GM12878 (cell line): Measurements from ENCODE around the gene ALDH1A3.

Experiments used
- CBX5 ChIP-seq: sonication (generic); IDR thresholded peaks from 2 replicates; pipeline ENCODE4 v1.6.1; 2016; ENCODE audit warnings: low read depth, moderate library complexity, mild to moderate bottlenecking, inconsistent platforms
- CTCF ChIP-seq, 3 experiments: IDR thresholded peaks in 2 of 3; conservative IDR thresholded peaks in 1 of 3; 2 replicates each; pipeline ENCODE4 v1.5.1; 2011; ENCODE audit warnings: low read depth in 3 of 3, low read length in 3 of 3, mild to moderate bottlenecking in 3 of 3, control low read depth in 2 of 3, moderate library complexity in 2 of 3, inconsistent platforms in 1 of 3, mixed read lengths in 1 of 3; ENCODE audit not compliant: control insufficient read depth in 2 of 3, insufficient read depth in 1 of 3; ENCODE audit errors: extremely low read depth in 1 of 3
- IRF3 ChIP-seq: fragments of 450-650 bp; IDR thresholded peaks from 2 replicates; pipeline ENCODE4 v1.6.1; 2014; ENCODE audit warnings: mild to moderate bottlenecking
- NR2C2 ChIP-seq: IDR thresholded peaks from 2 replicates; pipeline ENCODE4 v1.6.1; 2011; ENCODE audit warnings: borderline replicate concordance, low read depth; ENCODE audit not compliant: control insufficient read depth, insufficient read length
- POLR2A ChIP-seq: IDR thresholded peaks from 2 replicates; pipeline ENCODE4 v1.6.1; 2011; ENCODE audit warnings: low read depth, mild to moderate bottlenecking, low read length
- REST ChIP-seq: IDR thresholded peaks from 2 replicates; pipeline ENCODE4 v1.6.1; 2012; ENCODE audit warnings: mild to moderate bottlenecking, low read depth, low read length
- SP1 ChIP-seq: IDR thresholded peaks from one replicate; pipeline ENCODE4 v1.6.1; 2011; ENCODE audit warnings: low read depth, low read length

GRCh38 chr15:100901702-100902435 lies 22.2 kb downstream of the ALDH1A3 start:
- TF ChIP-seq CBX5 (no peak), POLR2A (no peak), IRF3 (no peak), CTCF (IDR thresholded peaks at IDR 0.05 in 2 of 3, conservative IDR thresholded peaks at IDR 0.05 in 1 of 3; ENCODE audit: control insufficient read depth in 2 of 3, extremely low read depth in 1 of 3, insufficient read depth in 1 of 3, low read depth in 3 of 3, low read length in 3 of 3) (no peak), NR2C2 (no peak), SP1 (no peak), REST (no peak)
